KMS-11 (cell line): ENCODE measurements around the gene TBC1D2.
"Not testable (repeated sequence)": the region's sequence is repeated elsewhere in the genome, so short reads cannot be mapped to it uniquely, and the experiment has no call there.

Source experiments
- H2AFZ ChIP-seq: fragments of 200-600 bp; sonication (generic); 2 replicates; pipeline ENCODE4 v1.6.1; 2016; ENCODE audit warnings: antibody characterized with exemption, mixed run types, low read depth
- H3K27ac ChIP-seq: fragments of 200-600 bp; sonication (generic); 2 replicates; pipeline ENCODE4 v1.6.1; 2016; ENCODE audit warnings: mild to moderate bottlenecking, mixed run types
- H3K27me3 ChIP-seq: fragments of 200-600 bp; sonication (generic); 2 replicates; pipeline ENCODE4 v1.6.1; 2017; ENCODE audit warnings: mild to moderate bottlenecking, low read depth, mixed run types, moderate library complexity; ENCODE audit not compliant: insufficient read depth
- H3K36me3 ChIP-seq: fragments of 200-600 bp; sonication (generic); 2 replicates; pipeline ENCODE4 v1.6.1; 2017; ENCODE audit warnings: mild to moderate bottlenecking, mixed run types; ENCODE audit not compliant: insufficient read depth
- H3K4me1 ChIP-seq: fragments of 200-600 bp; sonication (generic); 2 replicates; pipeline ENCODE4 v1.6.1; 2016; ENCODE audit warnings: mild to moderate bottlenecking, low read depth, mixed run types; ENCODE audit not compliant: poor library complexity, severe bottlenecking
- H3K4me2 ChIP-seq: fragments of 200-600 bp; sonication (generic); 2 replicates; pipeline ENCODE4 v1.7.0; 2016; ENCODE audit warnings: mild to moderate bottlenecking, mixed run types
- H3K4me3 ChIP-seq: fragments of 200-600 bp; sonication (generic); IDR thresholded peaks from 2 replicates; pipeline ENCODE4 v1.6.1; 2017; ENCODE audit warnings: low read depth, low read length, mixed read lengths; ENCODE audit not compliant: insufficient read depth
- H3K79me2 ChIP-seq: fragments of 200-600 bp; sonication (generic); 2 replicates; pipeline ENCODE4 v1.6.1; 2016; ENCODE audit warnings: low read depth, mixed run types; ENCODE audit not compliant: insufficient read depth
- H3K9ac ChIP-seq: fragments of 200-600 bp; sonication (generic); 2 replicates; pipeline ENCODE4 v1.6.1; 2016; ENCODE audit warnings: mild to moderate bottlenecking, mixed run types
- H4K20me1 ChIP-seq: fragments of 200-600 bp; sonication (generic); 2 replicates; pipeline ENCODE4 v1.6.1; 2016; ENCODE audit warnings: mild to moderate bottlenecking, mixed run types; ENCODE audit not compliant: insufficient read depth
- CTCF ChIP-seq: fragments of 200-600 bp; sonication (generic); conservative IDR thresholded peaks from 2 replicates; pipeline ENCODE4 v1.6.1; 2017; ENCODE audit warnings: low read depth, mild to moderate bottlenecking, antibody characterized with exemption, low read length, moderate library complexity, mixed read lengths

TBC1D2 gene

DNA sequence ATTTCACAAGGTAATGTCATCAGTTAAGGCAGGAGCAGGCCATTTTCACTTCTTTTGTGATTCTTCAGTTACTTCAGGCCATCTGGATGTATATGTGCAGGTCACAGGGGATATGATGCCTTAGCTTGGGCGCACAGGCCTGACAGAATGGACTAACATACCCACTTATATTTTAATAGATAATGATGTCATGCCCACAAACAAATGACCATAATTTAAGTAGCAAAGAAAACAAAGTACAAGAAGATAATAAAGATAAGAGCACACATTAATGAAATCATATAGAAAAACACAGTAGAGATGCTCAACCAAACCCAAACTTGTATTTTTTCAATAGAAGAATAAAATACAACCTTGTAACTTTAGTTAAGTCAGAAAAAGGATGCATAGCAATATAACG is 19.7 kb upstream of the TBC1D2 start:
- Histone ChIP-seq H4K20me1 (no peaks in the 10 kb centered on the region), H3K27me3 (no peaks in the 10 kb centered on the region), H3K36me3 (no peaks in the 10 kb centered on the region), H3K79me2 (no peaks in the 10 kb centered on the region), H3K4me1 (no peaks in the 10 kb centered on the region), H3K4me2 (no peak overlapping the region), H2AFZ (no peak overlapping the region), H3K4me3 (no peak overlapping the region), H3K27ac (no peak overlapping the region), H3K9ac (no peak overlapping the region)
- no peak for TF ChIP-seq CTCF

- H3K27me3 ChIP-seq, result no peaks in the 10 kb centered on the region
- no peak overlapping the region for H3K27ac ChIP-seq
- TF ChIP-seq CTCF, result no peak
- H4K20me1 ChIP-seq, result no peaks in the 10 kb centered on the region
- H2AFZ ChIP-seq, result no peak overlapping the region
- no peak overlapping the region for H3K9ac ChIP-seq
- no peaks in the 10 kb centered on the region for H3K36me3 ChIP-seq
- H3K4me1 ChIP-seq, result no peaks in the 10 kb centered on the region
- no peaks in the 10 kb centered on the region for H3K79me2 ChIP-seq
- no peak overlapping the region for H3K4me3 ChIP-seq
- no peak overlapping the region for H3K4me2 ChIP-seq
These were observed 16.6 kb upstream of the TBC1D2 start for GRCh38 chr9:98272083-98272482.

DNA sequence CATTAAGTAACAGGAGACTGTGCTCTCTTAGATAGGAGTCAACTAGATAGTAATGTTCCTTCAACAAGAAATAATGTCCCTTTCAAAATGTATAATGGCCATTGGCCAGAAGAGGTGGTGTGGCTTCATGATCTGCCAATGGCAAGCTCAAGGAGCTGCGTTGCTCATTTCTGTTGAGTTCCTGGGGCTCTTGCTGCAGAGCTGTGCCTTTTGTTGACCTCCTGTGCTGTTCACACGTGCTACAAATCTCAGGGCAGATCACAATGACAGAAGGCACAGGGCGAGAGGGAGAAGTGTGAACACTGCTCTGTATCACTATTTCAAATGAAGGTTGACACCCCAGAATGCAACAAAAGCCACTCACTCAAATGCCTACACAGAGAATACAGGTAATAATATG is 16.0 kb upstream of the TBC1D2 start:
- no peak overlapping the region for H3K27ac ChIP-seq
- no peak overlapping the region for H3K4me3 ChIP-seq
- no peak overlapping the region for H2AFZ ChIP-seq
- H3K27me3 ChIP-seq, result no peaks in the 10 kb centered on the region
- H3K4me2 ChIP-seq, result no peak overlapping the region
- no peaks in the 10 kb centered on the region for H4K20me1 ChIP-seq
- no peaks in the 10 kb centered on the region for H3K4me1 ChIP-seq
- no peaks in the 10 kb centered on the region for H3K36me3 ChIP-seq
- H3K79me2 ChIP-seq, result no peaks in the 10 kb centered on the region
- TF ChIP-seq CTCF, result no peak
- H3K9ac ChIP-seq, result no peak overlapping the region

DNA sequence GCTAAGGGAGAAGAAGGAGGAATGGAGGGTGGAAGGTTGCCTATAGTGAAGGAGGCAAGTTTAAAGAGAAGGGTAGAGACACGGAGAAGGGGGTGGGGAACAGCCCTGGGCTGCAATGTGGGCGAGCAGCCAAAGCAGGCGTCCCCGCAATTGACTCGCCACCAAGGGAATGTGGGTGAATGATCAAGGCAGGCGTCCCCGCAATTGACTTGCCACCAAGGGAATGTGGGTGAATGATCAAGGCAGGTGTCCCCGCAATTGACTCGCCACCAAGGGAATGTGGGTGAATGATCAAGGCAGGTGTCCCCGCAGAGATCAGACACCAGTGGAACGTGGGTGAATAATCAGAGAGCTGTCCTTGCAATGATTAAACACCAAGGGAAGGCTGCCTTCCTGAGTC is 14.8 kb upstream of the TBC1D2 start:
- not testable (repeated sequence) for H2AFZ ChIP-seq, H3K4me1 ChIP-seq, H3K4me2 ChIP-seq, H3K36me3 ChIP-seq, H3K79me2 ChIP-seq, H3K27me3 ChIP-seq, H3K27ac ChIP-seq, H3K4me3 ChIP-seq, H4K20me1 ChIP-seq, H3K9ac ChIP-seq

GRCh38 chr9:98269652-98270051 is 14.2 kb upstream of the TBC1D2 start:
- not testable (repeated sequence) for H2AFZ ChIP-seq, H3K27ac ChIP-seq, H3K4me3 ChIP-seq, H3K4me1 ChIP-seq, H4K20me1 ChIP-seq, H3K27me3 ChIP-seq, H3K36me3 ChIP-seq, H3K79me2 ChIP-seq, H3K4me2 ChIP-seq, H3K9ac ChIP-seq

DNA sequence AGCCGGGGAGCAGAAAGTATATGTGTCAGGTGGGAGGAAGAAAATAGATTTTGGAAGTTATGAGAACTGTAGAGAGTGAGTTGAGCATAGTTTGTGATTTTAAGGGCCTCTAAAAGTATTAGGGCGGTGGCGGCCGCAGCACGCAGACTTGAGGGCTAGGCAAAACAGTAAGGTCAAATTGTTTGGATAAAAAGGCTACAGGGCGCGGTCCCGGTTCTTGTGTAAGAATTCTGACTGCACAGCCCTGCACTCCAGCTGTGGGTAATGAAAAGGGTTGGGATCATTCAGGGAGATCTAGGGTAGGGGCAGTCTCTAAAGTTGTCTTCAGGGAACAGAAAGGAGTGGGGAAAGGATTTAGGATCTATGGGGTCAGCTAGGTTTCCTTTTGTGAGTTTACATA is 12.1 kb upstream of the TBC1D2 start:
- not testable (repeated sequence) for H4K20me1 ChIP-seq, H3K27me3 ChIP-seq, H3K27ac ChIP-seq, H3K4me2 ChIP-seq, H3K4me3 ChIP-seq, H3K9ac ChIP-seq, H2AFZ ChIP-seq, H3K4me1 ChIP-seq, H3K79me2 ChIP-seq, H3K36me3 ChIP-seq
